ENCODE results near the gene ENTPD8. TPM values are rescaled to one million over a fixed set of nuclear protein-coding genes. Genes with fewer than 3 reads are reported as not detected.

ENTPD8 gene
- total and polyA plus RNA-seq, 2 of the 4 experiments (the other 2 are of a cell fraction), result 0.07 TPM; not detected in 1

DNA sequence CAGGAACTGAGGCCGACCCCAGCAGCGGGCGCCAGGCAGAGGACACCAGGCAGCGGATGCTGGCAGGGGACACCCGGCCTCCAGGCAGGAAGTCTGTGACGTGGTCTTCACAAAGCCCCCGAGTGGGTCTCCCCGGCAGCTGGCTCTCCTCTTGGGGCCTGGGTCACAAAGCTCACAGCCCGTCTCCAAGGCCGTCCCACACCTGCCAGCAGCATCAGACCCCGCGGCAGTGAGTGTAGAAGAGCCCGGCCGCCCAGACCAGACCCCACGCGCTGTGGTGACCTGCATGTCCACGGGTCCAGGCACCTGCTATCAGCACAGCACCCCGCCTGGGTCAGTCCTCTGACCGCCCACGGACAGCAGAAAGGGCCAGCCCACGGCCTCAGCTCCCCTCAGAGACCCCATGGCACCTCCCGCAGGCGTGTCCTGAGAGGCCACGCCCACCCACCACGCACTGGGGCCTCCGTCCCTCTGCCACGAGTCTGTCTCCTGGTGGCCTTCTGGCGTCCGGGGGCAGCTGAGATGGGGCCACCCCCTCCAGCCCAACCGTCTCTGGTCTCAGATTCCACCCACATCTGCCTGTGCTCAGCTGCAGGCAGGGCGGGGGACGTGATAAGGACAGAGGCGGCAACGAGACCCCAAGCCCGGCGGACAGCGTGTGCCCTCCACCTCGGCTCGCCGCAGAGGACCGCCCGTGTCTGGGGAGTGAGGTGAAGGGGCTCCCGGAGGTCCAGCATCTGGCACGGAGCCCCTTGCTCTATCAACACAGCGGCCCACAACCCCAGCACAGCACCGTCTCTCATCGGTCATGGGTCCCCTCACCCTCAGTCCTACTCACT, 52.3 kb downstream of the ENTPD8 start:
- POLR2A ChIA-PET (ENCODE audit: unreplicated experiment), result no interaction called here

More for the DNA sequence above, 52.3 kb downstream of the ENTPD8 start:
- Histone ChIP-seq H3K9me3 (ENCODE audit: control insufficient read depth, insufficient read depth, low read length) (no peaks in the 10 kb centered on the region), H2AFZ (replicated peaks; ENCODE audit: low read length, poor library complexity) (no peak overlapping the region), H3K9me1 (ENCODE audit: insufficient read depth, low read length) (no peaks in the 10 kb centered on the region; the same call in 1 of the 2 replicates), H3K4me1 (ENCODE audit: control insufficient read depth, insufficient read depth, low read length) (peaks cover 9% of the 10 kb centered on the region; the same call in 1 of the 2 replicates), H3K56ac (ENCODE audit: extremely low read depth, insufficient read depth, low read length) (no peak overlapping the region), H3K4me2 (ENCODE audit: low read depth, low read length) (no peak overlapping the region), H3K4ac (ENCODE audit: low read depth, low read length) (no peak overlapping the region), H4K5ac (ENCODE audit: low read depth, low read length) (no peak overlapping the region), H4K91ac (ENCODE audit: insufficient read depth, low read depth, low read length) (no peak overlapping the region), H3K79me1 (ENCODE audit: low read depth in 1 of 2, low read length in 2 of 2) (no peaks in the 10 kb centered on the region), H2BK20ac (ENCODE audit: low read depth, low read length) (no peak overlapping the region), H3K27me3 (ENCODE audit: control insufficient read depth, insufficient read depth, low read length) (no peaks in the 10 kb centered on the region), H2BK15ac (ENCODE audit: low read depth, low read length) (no peak overlapping the region), H3K9ac (ENCODE audit: low read depth, low read length) (no peak overlapping the region), H3K36me3 (ENCODE audit: control insufficient read depth, insufficient read depth, low read length) (peaks cover 4% of the 10 kb centered on the region; the same call in 1 of the 2 replicates), H4K20me1 (ENCODE audit: insufficient read depth, low read length) (peaks cover 3% of the 10 kb centered on the region; the same call in 1 of the 2 replicates), H2AK9ac (replicated peaks; ENCODE audit: low read depth, low read length, poor library complexity) (no peak overlapping the region), H3K4me3 (ENCODE audit: insufficient read depth, low read depth, low read length) (no peak overlapping the region), H3K23ac (ENCODE audit: low read depth, low read length) (no peak overlapping the region), H4K8ac (ENCODE audit: low read depth in 2 of 2, low read length in 2 of 2) (no peak overlapping the region), H2BK5ac (ENCODE audit: low read depth, low read length, poor library complexity, severe bottlenecking) (no peak overlapping the region), H3K27ac (ENCODE audit: insufficient read depth, low read length) (no peak overlapping the region), H2BK120ac (ENCODE audit: low read depth, low read length) (no peak overlapping the region), H2AK5ac (ENCODE audit: low read depth, low read length) (no peak overlapping the region), H3K14ac (replicated peaks; ENCODE audit: low read depth, low read length) (no peak overlapping the region), H3K18ac (ENCODE audit: low read depth, low read length) (no peak overlapping the region)
- no TSS peak for BruUV-seq (replicated peaks)
- intact Hi-C loops (cut with micrococcal nuclease) (no loop called here), dilution Hi-C loops (cut with HindIII; ENCODE audit: low sequenced_read_pairs, unreplicated experiment) (no loop called here), in situ Hi-C loops (cut with MboI; ENCODE audit: low sequenced_read_pairs) (no loop called here)
- DNase-seq, result no peak
- CTCF ChIA-PET, result no interaction called here
- WGBS, 2 experiments (ENCODE audit: extremely low coverage in 2 of 2, insufficient read length in 1 of 2), result 74% methylated on average over 16 of the region's 47 CpGs; no CpG with 5 or more reads in 1 of the 2 experiments
- TF ChIP-seq, protein P1, sequence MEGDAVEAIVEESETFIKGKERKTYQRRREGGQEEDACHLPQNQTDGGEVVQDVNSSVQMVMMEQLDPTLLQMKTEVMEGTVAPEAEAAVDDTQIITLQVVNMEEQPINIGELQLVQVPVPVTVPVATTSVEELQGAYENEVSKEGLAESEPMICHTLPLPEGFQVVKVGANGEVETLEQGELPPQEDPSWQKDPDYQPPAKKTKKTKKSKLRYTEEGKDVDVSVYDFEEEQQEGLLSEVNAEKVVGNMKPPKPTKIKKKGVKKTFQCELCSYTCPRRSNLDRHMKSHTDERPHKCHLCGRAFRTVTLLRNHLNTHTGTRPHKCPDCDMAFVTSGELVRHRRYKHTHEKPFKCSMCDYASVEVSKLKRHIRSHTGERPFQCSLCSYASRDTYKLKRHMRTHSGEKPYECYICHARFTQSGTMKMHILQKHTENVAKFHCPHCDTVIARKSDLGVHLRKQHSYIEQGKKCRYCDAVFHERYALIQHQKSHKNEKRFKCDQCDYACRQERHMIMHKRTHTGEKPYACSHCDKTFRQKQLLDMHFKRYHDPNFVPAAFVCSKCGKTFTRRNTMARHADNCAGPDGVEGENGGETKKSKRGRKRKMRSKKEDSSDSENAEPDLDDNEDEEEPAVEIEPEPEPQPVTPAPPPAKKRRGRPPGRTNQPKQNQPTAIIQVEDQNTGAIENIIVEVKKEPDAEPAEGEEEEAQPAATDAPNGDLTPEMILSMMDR (conservative IDR thresholded peaks at IDR 0.05; ENCODE audit: low read depth, low read length), result no peak
- TF ChIP-seq SMC3 (IDR thresholded peaks at IDR 0.05; ENCODE audit: low read depth, low read length) (no peak), FOS (IDR thresholded peaks at IDR 0.05; ENCODE audit: low read depth, low read length) (no peak), ELK1 (IDR thresholded peaks at IDR 0.05; ENCODE audit: borderline replicate concordance, low read depth, low read length) (no peak), USF2 (IDR thresholded peaks at IDR 0.05; ENCODE audit: low read depth, low read length) (no peak), CEBPB (IDR thresholded peaks at IDR 0.05; ENCODE audit: low read depth, low read length) (no peak), POLR2A (IDR thresholded peaks at IDR 0.05; ENCODE audit: low read depth, low read length) (no peak), MXI1 (IDR thresholded peaks at IDR 0.05; ENCODE audit: borderline replicate concordance, low read depth, low read length) (no peak), BHLHE40 (IDR thresholded peaks at IDR 0.05; ENCODE audit: low read depth, low read length) (no peak), RAD21 (IDR thresholded peaks at IDR 0.05; ENCODE audit: low read length) (no peak), MAZ (IDR thresholded peaks at IDR 0.05; ENCODE audit: borderline replicate concordance, low read depth, low read length) (no peak), CHD1 (IDR thresholded peaks at IDR 0.05; ENCODE audit: low read depth, low read length) (no peak), RCOR1 (IDR thresholded peaks at IDR 0.05; ENCODE audit: insufficient replicate concordance, low read length) (no peak), RFX5 (IDR thresholded peaks at IDR 0.05; ENCODE audit: low read depth, low read length) (no peak), NFE2L2 (IDR thresholded peaks at IDR 0.05; ENCODE audit: low read depth, low read length) (no peak)
- ATAC-seq (ENCODE audit: low read depth), result no peak

Measured in IMR-90 (cell line).